HepG2 (cell line): ENCODE results near the gene SASH1. TPM values are rescaled to one million over a fixed set of nuclear protein-coding genes. Genes with fewer than 3 reads are reported as not detected.
A peak's percentile ranks its signal among the peaks of the same experiment; 100 is the strongest.

ENCODE experiments used
- AGO2 ChIP-seq: fragments of 200-400 bp; formaldehyde crosslinking; optimal IDR thresholded peaks from 2 replicates; pipeline ENCODE3; 2017; ENCODE audit warnings: mild to moderate bottlenecking, low read depth, low read length, moderate library complexity
- BRD4 ChIP-seq: sonication (generic); formaldehyde crosslinking; IDR thresholded peaks from 2 replicates; pipeline ENCODE4 v1.4.0; 2020; ENCODE audit warnings: missing genetic modification reagents
- CCDC6 ChIP-seq: sonication (generic); formaldehyde crosslinking; IDR thresholded peaks from 2 replicates; pipeline ENCODE4 v1.8.1; 2022; ENCODE audit warnings: mild to moderate bottlenecking, missing genetic modification reagents, moderate library complexity
- FOXC1 ChIP-seq: sonication (generic); formaldehyde crosslinking; IDR thresholded peaks from 2 replicates; pipeline ENCODE4 v1.8.0; 2022; ENCODE audit warnings: mild to moderate bottlenecking, missing genetic modification reagents, borderline replicate concordance
- GPBP1L1 ChIP-seq: sonication (generic); formaldehyde crosslinking; IDR thresholded peaks from 2 replicates; pipeline ENCODE4 v1.5.0; 2020; ENCODE audit warnings: mild to moderate bottlenecking, missing genetic modification reagents
- HIC2 ChIP-seq: sonication (generic); formaldehyde crosslinking; IDR thresholded peaks from 2 replicates; pipeline ENCODE4 v1.9.0; 2022; ENCODE audit warnings: low read depth, missing genetic modification reagents
- HNF4A ChIP-seq: sonication (generic); formaldehyde crosslinking; IDR thresholded peaks from 2 replicates; pipeline ENCODE4 v1.4.0; 2020; ENCODE audit warnings: missing genetic modification reagents
- IRF1 ChIP-seq: sonication (generic); formaldehyde crosslinking; IDR thresholded peaks from 2 replicates; pipeline ENCODE4 v1.4.0; 2020; ENCODE audit warnings: low read depth, mild to moderate bottlenecking, missing genetic modification reagents
- MLXIP ChIP-seq: sonication (generic); formaldehyde crosslinking; IDR thresholded peaks from 2 replicates; pipeline ENCODE4 v1.9.0; 2021; ENCODE audit warnings: missing genetic modification reagents, borderline replicate concordance
- NFKBIZ ChIP-seq: IDR thresholded peaks from 2 replicates; pipeline ENCODE4 v1.6.1; 2018; ENCODE audit warnings: missing genetic modification reagents, missing compliant biosample characterization
- PREB ChIP-seq: sonication (generic); formaldehyde crosslinking; IDR thresholded peaks from 2 replicates; pipeline ENCODE4 v1.4.0; 2020; ENCODE audit warnings: missing genetic modification reagents
- STAT5B ChIP-seq: sonication (generic); formaldehyde crosslinking; IDR thresholded peaks from 2 replicates; pipeline ENCODE4 v1.4.0; 2020; ENCODE audit warnings: missing genetic modification reagents
- ZMYM3 ChIP-seq: sonication (generic); formaldehyde crosslinking; IDR thresholded peaks from 2 replicates; pipeline ENCODE4 v1.5.1; 2020; ENCODE audit warnings: mild to moderate bottlenecking, missing genetic modification reagents
- ZMYM4 ChIP-seq: sonication (generic); formaldehyde crosslinking; IDR thresholded peaks from 2 replicates; pipeline ENCODE4 v1.8.1; 2023; ENCODE audit warnings: mild to moderate bottlenecking, missing genetic modification reagents
- ZNF570 ChIP-seq: sonication (generic); formaldehyde crosslinking; IDR thresholded peaks from 2 replicates; pipeline ENCODE4 v1.4.0; 2020; ENCODE audit warnings: mild to moderate bottlenecking, missing genetic modification reagents, borderline replicate concordance
- ZNF572 ChIP-seq: sonication (generic); formaldehyde crosslinking; IDR thresholded peaks from 2 replicates; pipeline ENCODE4 v1.5.1; 2020; ENCODE audit warnings: mild to moderate bottlenecking, missing genetic modification reagents
- ZNF589 ChIP-seq: sonication (generic); formaldehyde crosslinking; conservative IDR thresholded peaks from 2 replicates; pipeline ENCODE4 v1.8.0; 2022; ENCODE audit warnings: mild to moderate bottlenecking, moderate library complexity, missing genetic modification reagents
- ZNF740 ChIP-seq: sonication (generic); formaldehyde crosslinking; IDR thresholded peaks from 2 replicates; pipeline ENCODE4 v1.4.0; 2020; ENCODE audit warnings: missing genetic modification reagents
- polyA plus RNA-seq, 8 experiments: library from polyadenylated mRNA; depleted of rRNA in 3 of 8; stranded (reverse) in 7 of 8; unstranded in 1 of 8; fragments of >200 nt; fragmentation: Illumina TruSeq in 4 of 8; extraction: Trizol in 4 of 8; gene quantifications; 2 replicates each; pipeline versions ENCODE4 v1.2.1 to v1.2.3, GENCODE V29; 2011 to 2016; ENCODE audit warnings: low read depth in 4 of 8, missing spikeins in 1 of 8, mixed read lengths in 1 of 8; ENCODE audit not compliant: insufficient read depth in 1 of 8
- total RNA-seq, 5 experiments: library from RNA; depleted of rRNA; stranded (reverse); fragments of >200 nt; fragmentation: Illumina TruSeq; extraction: Trizol; gene quantifications; 2 replicates each; pipeline ENCODE4 v1.2.3, GENCODE V29; 2016; ENCODE audit warnings: low read depth in 1 of 5

The SASH1 gene
- total and polyA plus RNA-seq, 2 of the 13 experiments (the other 11 are each of a cell fraction or from before 2014, with no cell fraction given) = 7.5 to 8.2 TPM

GRCh38 chr6:148342350-148343046 lies at the start of gene SASH1 (continued):
- TF ChIP-seq IRF1 (no peak), ZNF570 (CRISPR knock-in tag) (no peak), ZNF589 (no peak), ZNF740 (CRISPR knock-in tag) (no peak), AGO2 (peak; percentile 12), NFKBIZ (CRISPR knock-in tag) (peak; percentile 67), STAT5B (CRISPR knock-in tag) (no peak), ZMYM3 (CRISPR knock-in tag) (0 out of 2 replicates have a peak, but pooled peaks have one; percentile 38), MLXIP (no peak), ZNF572 (peak; percentile 92; the same call in 1 of the 2 replicates), FOXC1 (CRISPR knock-in tag) (peak; percentile 83; the same call in 1 of the 2 replicates), BRD4 (CRISPR knock-in tag) (no peak), ZMYM4 (peak; percentile 76), HNF4A (CRISPR knock-in tag) (peak; percentile 67), HIC2 (CRISPR knock-in tag) (peak; percentile 32; the same call in 1 of the 2 replicates), CCDC6 (peak; percentile 66; the same call in 1 of the 2 replicates), PREB (CRISPR knock-in tag) (no peak), GPBP1L1 (no peak)
